GM12864 (cell line): ENCODE data around the gene RPL3.
"Not testable (repeated sequence)": the region's sequence is repeated elsewhere in the genome, so short reads cannot be mapped to it uniquely, and the experiment has no call there.

ENCODE experiments used
- DNase-seq: peaks from one replicate; pipeline ENCODE4 v3.0.0-alpha.2; 2011; ENCODE audit warnings: low read depth
- H3K4me3 ChIP-seq: 2 replicates; pipeline ENCODE4 v1.5.1; 2011; ENCODE audit warnings: mild to moderate bottlenecking, low read depth, low read length, control low read depth
- CTCF ChIP-seq: IDR thresholded peaks from 2 replicates; pipeline ENCODE4 v1.5.1; 2011; ENCODE audit warnings: low read depth, mild to moderate bottlenecking, moderate library complexity, low read length, control low read depth, inconsistent platforms; ENCODE audit errors: missing control alignments

RPL3 gene

DNA sequence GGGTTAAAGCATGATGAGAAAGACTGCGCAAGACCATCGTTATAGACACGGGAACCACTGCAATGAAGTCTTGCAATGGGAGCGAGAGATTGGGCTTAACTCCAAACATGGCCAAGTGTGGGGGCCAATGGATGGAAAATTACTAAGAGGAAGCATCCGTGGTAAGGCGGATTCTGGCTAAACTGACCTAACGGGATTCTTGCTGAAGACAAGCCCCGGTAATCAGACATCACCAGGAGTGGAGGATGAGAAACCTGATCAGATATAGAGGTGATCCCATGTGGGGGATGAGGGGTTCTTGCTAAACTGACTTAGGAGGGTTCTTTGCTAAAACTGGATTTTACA, 24.6 kb upstream of the RPL3 start:
- no peak overlapping the region for H3K4me3 ChIP-seq
- no peak for DNase-seq
- no peak for TF ChIP-seq CTCF

- TF ChIP-seq CTCF = peak; percentile 83
- H3K4me3 ChIP-seq = no peak overlapping the region
- DNase-seq = peak; percentile 22
Observed at GRCh38 chr22:39343259-39344045, 24.0 kb upstream of the RPL3 start.

DNA sequence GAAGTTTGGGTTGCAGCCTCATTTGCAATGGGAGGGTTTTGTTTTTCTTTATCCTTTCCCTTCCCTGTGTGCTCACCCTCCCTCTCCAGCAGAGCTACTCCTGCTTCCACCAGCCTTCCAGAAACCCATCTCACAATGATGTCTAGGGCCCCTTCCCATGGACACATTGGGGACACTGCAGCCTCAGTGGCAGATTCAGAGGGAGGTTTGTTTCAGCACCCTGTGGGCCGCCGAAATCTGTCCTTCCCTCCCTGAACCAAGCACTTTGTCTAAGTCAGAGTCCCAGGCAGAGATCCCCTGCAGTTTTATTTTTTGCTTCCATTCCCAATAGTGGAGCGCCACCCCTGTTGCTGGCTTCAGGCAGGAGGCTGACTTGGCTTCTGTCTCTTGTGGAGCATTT, 21.8 kb upstream of the RPL3 start:
- no peak for DNase-seq
- no peak for TF ChIP-seq CTCF
- H3K4me3 ChIP-seq = no peak overlapping the region

DNA sequence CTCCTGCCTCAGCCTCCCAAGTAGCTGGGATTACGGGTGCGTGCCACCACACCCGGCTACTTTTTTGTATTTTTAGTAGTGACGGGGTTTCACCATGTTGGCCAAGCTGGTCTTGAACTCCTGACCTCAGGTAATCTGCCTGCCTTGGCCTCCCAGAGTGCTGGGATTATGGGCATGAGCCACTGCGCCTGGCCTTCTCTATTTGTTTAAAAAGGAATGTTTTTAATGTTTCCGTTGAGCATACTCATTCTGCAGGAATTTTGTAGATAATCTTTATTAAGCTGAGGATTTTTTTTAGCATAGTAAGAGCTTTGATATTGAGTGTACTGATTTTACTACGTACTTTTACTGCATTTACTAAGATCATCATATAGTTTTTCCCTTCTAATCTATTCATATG, 20.4 kb upstream of the RPL3 start:
- DNase-seq, H3K4me3 ChIP-seq: not testable (repeated sequence)

- no peak overlapping the region for H3K4me3 ChIP-seq
- no peak for DNase-seq
- no peak for TF ChIP-seq CTCF
Observed at GRCh38 chr22:39336411-39336810, 17.0 kb upstream of the RPL3 start.

- no peak for TF ChIP-seq CTCF
- H3K4me3 ChIP-seq = no peak overlapping the region
- DNase-seq = no peak
Observed at GRCh38 chr22:39332441-39333064, 13.1 kb upstream of the RPL3 start.

DNA sequence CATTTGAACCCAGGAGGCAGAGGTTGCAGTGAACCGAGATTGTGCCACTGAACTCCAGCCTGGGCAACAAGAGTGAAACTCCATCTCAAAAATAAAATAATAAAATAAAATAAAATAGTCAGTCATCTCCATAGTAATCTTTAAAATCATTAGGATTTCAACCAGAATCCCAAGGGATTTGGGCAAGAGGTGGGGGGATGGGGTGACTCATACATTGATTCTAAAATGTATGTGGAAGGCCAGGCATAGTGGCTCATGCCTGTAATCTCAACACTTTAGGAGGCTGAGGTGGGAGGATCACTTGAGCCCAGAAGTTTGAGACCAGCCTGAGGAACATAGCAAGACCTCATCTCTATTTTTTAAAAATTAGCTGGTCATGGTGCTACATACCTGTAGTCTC, 11.1 kb upstream of the RPL3 start:
- not testable (repeated sequence) for H3K4me3 ChIP-seq, DNase-seq
